HepG2 (cell line): ENCODE measurements around the gene FAAP100. TPM values are rescaled to one million over a fixed set of nuclear protein-coding genes. Genes with fewer than 3 reads are reported as not detected.

Experiments
- ATAC-seq: fragments of 200-7000 bp; cut with Tn5 transposase; 3 replicates; pipeline ENCODE4 v1.9.1; 2020; ENCODE audit warnings: mild to moderate bottlenecking, moderate library complexity
- BruUV-seq: library from RNA; stranded (reverse); fragments of 400-500 nt; replicated peaks from 2 replicates; lab custom pipeline; 2021; lab: Mats Ljungman, UMichigan
- CTCF ChIA-PET: fragments of 300-600 bp; formaldehyde crosslinking; extraction: SDS; loops from one replicate; lab custom pipeline; 2021; ENCODE audit warnings: low total read pairs, inconsistent platforms, low intra/inter-chr PET ratio; lab: Yijun Ruan, JAX
- POLR2A ChIA-PET: fragments of 350-600 bp; sonication (Branson Sonifier 250); formaldehyde crosslinking; loops from one replicate; lab custom pipeline; 2020; ENCODE audit warnings: antibody characterized with exemption, inconsistent platforms; lab: Yijun Ruan, JAX
- DNase-seq: peaks from one replicate; pipeline ENCODE4 v3.0.0-alpha.2; 2015; ENCODE audit warnings: low spot score
- FAIRE-seq: peaks from 3 replicates; lab custom pipeline; 2011; peaks lifted over from hg19 to GRCh38; lab: Jason Lieb, UNC
- H2AFZ ChIP-seq: one replicate; pipeline ENCODE4 v1.6.1; 2011; ENCODE audit warnings: low read length, inconsistent platforms
- H3K27ac ChIP-seq: fragments of 300-600 bp; 3 replicates; pipeline ENCODE4 v1.8.0; 2011; ENCODE audit warnings: mixed run types, mild to moderate bottlenecking, mixed read lengths, low read length, inconsistent platforms; ENCODE audit not compliant: insufficient read depth; ENCODE audit errors: extremely low read length
- H3K27me3 ChIP-seq, 2 experiments: fragments of 200-600 bp in 1 of 2; 2 replicates in 1 of 2; 3 replicates in 1 of 2; pipeline versions ENCODE4 v1.6.0 to v1.8.0; 2011; ENCODE audit warnings: low read length in 2 of 2, mild to moderate bottlenecking in 2 of 2, moderate library complexity in 2 of 2, inconsistent platforms in 1 of 2; ENCODE audit not compliant: insufficient read depth in 2 of 2, control insufficient read depth in 1 of 2
- H3K36me3 ChIP-seq, 2 experiments: fragments of 200-600 bp in 1 of 2; replicated peaks in 1 of 2; 2 replicates in 1 of 2; 3 replicates in 1 of 2; pipeline versions ENCODE4 v1.5.1 to v1.8.0; 2011; ENCODE audit warnings: low read length in 2 of 2, inconsistent platforms in 1 of 2; ENCODE audit not compliant: insufficient read depth in 2 of 2, control insufficient read depth in 1 of 2
- H3K4me1 ChIP-seq: 2 replicates; pipeline ENCODE4 v1.5.1; 2012; ENCODE audit warnings: low read length, inconsistent platforms; ENCODE audit not compliant: insufficient read depth
- H3K4me2 ChIP-seq: 2 replicates; pipeline ENCODE4 v1.6.0; 2011; ENCODE audit warnings: low read depth, low read length, inconsistent platforms
- H3K4me3 ChIP-seq, 3 experiments: fragments of 200-600 bp in 1 of 3; sonication (generic), shearing (Covaris generic) in 1 of 3; replicated peaks in 1 of 3; 2 replicates each; pipeline ENCODE4 v1.5.1; 2011 to 2016; ENCODE audit warnings: low read length in 3 of 3, inconsistent platforms in 2 of 3, low read depth in 2 of 3, mild to moderate bottlenecking in 2 of 3, control low read depth in 1 of 3, mixed read lengths in 1 of 3; ENCODE audit not compliant: insufficient read depth in 1 of 3
- H3K79me2 ChIP-seq: one replicate; pipeline ENCODE4 v1.6.1; 2011; ENCODE audit warnings: low read length, inconsistent platforms; ENCODE audit not compliant: insufficient read depth
- H3K9ac ChIP-seq: 2 replicates; pipeline ENCODE4 v1.6.0; 2011; ENCODE audit warnings: mild to moderate bottlenecking, low read depth, low read length, inconsistent platforms; ENCODE audit not compliant: insufficient read depth
- H3K9me3 ChIP-seq: 2 replicates; pipeline ENCODE4 v1.5.1; 2012; ENCODE audit warnings: mild to moderate bottlenecking, low read length
- H4K20me1 ChIP-seq: 2 replicates; pipeline ENCODE4 v1.6.0; 2011; ENCODE audit warnings: inconsistent platforms, mild to moderate bottlenecking, low read length, moderate library complexity; ENCODE audit not compliant: insufficient read depth
- AGO2 ChIP-seq: fragments of 200-400 bp; formaldehyde crosslinking; optimal IDR thresholded peaks from 2 replicates; pipeline ENCODE3; 2017; ENCODE audit warnings: mild to moderate bottlenecking, low read depth, low read length, moderate library complexity
- ATF7 ChIP-seq, 2 experiments: fragments of 450-650 bp in 1 of 2; sonication (generic) in 1 of 2; formaldehyde crosslinking in 1 of 2; IDR thresholded peaks; 2 replicates each; pipeline versions ENCODE4 v1.4.0 to v1.6.1; 2016 to 2020; ENCODE audit warnings: antibody characterized with exemption in 1 of 2, mild to moderate bottlenecking in 1 of 2, missing genetic modification reagents in 1 of 2
- GZF1 ChIP-seq: sonication (generic); formaldehyde crosslinking; IDR thresholded peaks from 2 replicates; pipeline ENCODE4 v1.5.1; 2020; ENCODE audit warnings: mild to moderate bottlenecking, missing genetic modification reagents
- HNRNPK ChIP-seq: fragments of 200-400 bp; formaldehyde crosslinking; IDR thresholded peaks from 2 replicates; pipeline ENCODE4 v1.6.1; 2018; ENCODE audit warnings: low read length, low read depth, moderate library complexity, mild to moderate bottlenecking; ENCODE audit not compliant: poor library complexity, severe bottlenecking
- ISX ChIP-seq: sonication (generic); formaldehyde crosslinking; conservative IDR thresholded peaks from 2 replicates; pipeline ENCODE4 v1.5.0; 2020; ENCODE audit warnings: missing genetic modification reagents
- LRRFIP1 ChIP-seq: sonication (generic); formaldehyde crosslinking; conservative IDR thresholded peaks from 2 replicates; pipeline ENCODE4 v1.4.0; 2020; ENCODE audit warnings: missing genetic modification reagents
- MXD4 ChIP-seq: IDR thresholded peaks from 2 replicates; pipeline ENCODE4 v1.6.1; 2016; ENCODE audit warnings: mild to moderate bottlenecking, missing biosample characterization, missing genetic modification reagents
- MYPOP ChIP-seq: sonication (generic); formaldehyde crosslinking; IDR thresholded peaks from 2 replicates; pipeline ENCODE4 v1.8.1; 2023; ENCODE audit warnings: mild to moderate bottlenecking, moderate library complexity, missing genetic modification reagents
- NKX3-1 ChIP-seq: sonication (generic); formaldehyde crosslinking; IDR thresholded peaks from 2 replicates; pipeline ENCODE4 v1.5.0; 2020; ENCODE audit warnings: missing genetic modification reagents
- PHF20 ChIP-seq: sonication (generic); formaldehyde crosslinking; IDR thresholded peaks from 2 replicates; pipeline ENCODE4 v1.5.0; 2020; ENCODE audit warnings: mild to moderate bottlenecking, missing genetic modification reagents
- RBM22 ChIP-seq: fragments of 200-400 bp; formaldehyde crosslinking; optimal IDR thresholded peaks from 2 replicates; pipeline ENCODE3; 2017; ENCODE audit warnings: mild to moderate bottlenecking, low read length, moderate library complexity
- SCMH1 ChIP-seq: sonication (generic); formaldehyde crosslinking; IDR thresholded peaks from 2 replicates; pipeline ENCODE4 v1.9.0; 2021; ENCODE audit warnings: missing genetic modification reagents, mild to moderate bottlenecking, borderline replicate concordance
- SP4 ChIP-seq: sonication (generic); formaldehyde crosslinking; IDR thresholded peaks from 2 replicates; pipeline ENCODE4 v1.8.1; 2023; ENCODE audit warnings: mild to moderate bottlenecking, missing genetic modification reagents
- SSRP1 ChIP-seq: IDR thresholded peaks from 2 replicates; pipeline ENCODE4 v1.6.1; 2016; ENCODE audit warnings: control low read depth
- UBTF ChIP-seq: sonication (generic); formaldehyde crosslinking; IDR thresholded peaks from 2 replicates; pipeline ENCODE4 v1.4.0; 2020; ENCODE audit warnings: mild to moderate bottlenecking, missing genetic modification reagents
- ZGPAT ChIP-seq: IDR thresholded peaks from 2 replicates; pipeline ENCODE4 v1.6.1; 2016; ENCODE audit warnings: mild to moderate bottlenecking
- ZNF776 ChIP-seq: sonication (generic); formaldehyde crosslinking; IDR thresholded peaks from 2 replicates; pipeline ENCODE4 v1.4.0; 2020; ENCODE audit warnings: mild to moderate bottlenecking, missing genetic modification reagents
- WGBS: methylation state at CpG from one replicate; pipeline ENCODE4 v1.1.6; 2017; ENCODE audit warnings: low lambda C conversion rate; 5-methylcytosine and 5-hydroxymethylcytosine counted together
- in situ Hi-C: cut with HindIII; loops from 2 replicates; pipeline ENCODE4 v1.10.0; 2017; ENCODE audit warnings: low pct_unique_long_range_greater_than_20kb; ENCODE audit not compliant: extremely low pct_ligation_motif_present
- intact Hi-C: fragments of 100-400 bp; cut with micrococcal nuclease; formaldehyde crosslinking; loops from one replicate; pipeline ENCODE4 v1.10.0; 2022; ENCODE audit not compliant: unreplicated experiment
- polyA plus RNA-seq, 8 experiments: library from polyadenylated mRNA; depleted of rRNA in 3 of 8; stranded (reverse) in 7 of 8; unstranded in 1 of 8; fragments of >200 nt; fragmentation: Illumina TruSeq in 4 of 8; extraction: Trizol in 4 of 8; gene quantifications; 2 replicates each; pipeline versions ENCODE4 v1.2.1 to v1.2.3, GENCODE V29; 2011 to 2016; ENCODE audit warnings: low read depth in 4 of 8, missing spikeins in 1 of 8, mixed read lengths in 1 of 8; ENCODE audit not compliant: insufficient read depth in 1 of 8
- total RNA-seq, 5 experiments: library from RNA; depleted of rRNA; stranded (reverse); fragments of >200 nt; fragmentation: Illumina TruSeq; extraction: Trizol; gene quantifications; 2 replicates each; pipeline ENCODE4 v1.2.3, GENCODE V29; 2016; ENCODE audit warnings: low read depth in 1 of 5

Gene FAAP100
- total and polyA plus RNA-seq, 2 of the 13 experiments (the other 11 are each of a cell fraction or from before 2014, with no cell fraction given): 7.6 to 20.8 TPM

GRCh38 chr17:81535480-81536298 is 16.5 kb downstream of the FAAP100 start:
- H4K20me1 ChIP-seq: no peaks in the 10 kb centered on the region
- no peak overlapping the region for H3K4me3 ChIP-seq
- H3K79me2 ChIP-seq: no peaks in the 10 kb centered on the region
- no peak overlapping the region for H3K9ac ChIP-seq
- peaks cover 15% of the 10 kb centered on the region; the same call in 1 of the 2 replicates for H3K9me3 ChIP-seq
- peaks cover 13% of the 10 kb centered on the region for H3K4me1 ChIP-seq
- CTCF ChIA-PET: no interaction called here
- POLR2A ChIA-PET: no interaction called here
- in situ Hi-C loops (no loop called here), intact Hi-C loops (no loop called here)
- WGBS: 72% methylated on average over 13 of the region's 13 CpGs
- H3K36me3 ChIP-seq: peaks cover 0 to 5% of the 10 kb centered on the region in 2 experiments; a peak in 3 of 5 replicates
- FAIRE-seq (no peak), ATAC-seq (no peak), DNase-seq (no peak)
- BruUV-seq: no TSS peak
- H2AFZ ChIP-seq: no peak overlapping the region
- no peak overlapping the region for H3K4me2 ChIP-seq
- H3K27me3 ChIP-seq: no peaks in the 10 kb centered on the region
- no peak overlapping the region for H3K27ac ChIP-seq
- TF ChIP-seq SSRP1 (CRISPR knock-in tag) (peak; percentile 57; the same call in 1 of the 2 replicates), GZF1 (CRISPR knock-in tag) (no peak), UBTF (CRISPR knock-in tag) (no peak), ZGPAT (CRISPR knock-in tag) (no peak), NKX3-1 (CRISPR knock-in tag) (no peak), RBM22 (peak; percentile 79), SCMH1 (CRISPR knock-in tag) (no peak), AGO2 (peak; percentile 14), ZNF776 (CRISPR knock-in tag) (no peak), MXD4 (no peak), SP4 (CRISPR knock-in tag) (no peak), PHF20 (CRISPR knock-in tag) (no peak), HNRNPK (peak; percentile 32), ISX (CRISPR knock-in tag) (no peak), MYPOP (CRISPR knock-in tag) (no peak), ATF7 (IDR thresholded peaks at IDR 0.05) (no peak), ATF7 (CRISPR knock-in tag; IDR thresholded peaks at IDR 0.05) (no peak), LRRFIP1 (CRISPR knock-in tag) (no peak)
